GM12892 (cell line): ENCODE data around the gene KCNH5.

Experiments used
- DNase-seq: peaks from one replicate; pipeline ENCODE4 v3.0.0; 2011; ENCODE audit not compliant: insufficient read length
- FAIRE-seq: peaks from 2 replicates; lab custom pipeline; 2011; peaks lifted over from hg19 to GRCh38; lab: Jason Lieb, UNC
- POLR2A ChIP-seq: IDR thresholded peaks from 2 replicates; pipeline ENCODE4 v1.6.1; 2011; ENCODE audit warnings: low read depth, low read length, control low read depth
- POLR2AphosphoS5 ChIP-seq: IDR thresholded peaks from 2 replicates; pipeline ENCODE4 v1.6.1; 2011; ENCODE audit warnings: low read depth, low read length, control low read depth
- TAF1 ChIP-seq: IDR thresholded peaks from 2 replicates; pipeline ENCODE4 v1.6.1; 2011; ENCODE audit warnings: low read depth, mild to moderate bottlenecking, control low read depth, low read length, borderline replicate concordance

Gene KCNH5

DNA sequence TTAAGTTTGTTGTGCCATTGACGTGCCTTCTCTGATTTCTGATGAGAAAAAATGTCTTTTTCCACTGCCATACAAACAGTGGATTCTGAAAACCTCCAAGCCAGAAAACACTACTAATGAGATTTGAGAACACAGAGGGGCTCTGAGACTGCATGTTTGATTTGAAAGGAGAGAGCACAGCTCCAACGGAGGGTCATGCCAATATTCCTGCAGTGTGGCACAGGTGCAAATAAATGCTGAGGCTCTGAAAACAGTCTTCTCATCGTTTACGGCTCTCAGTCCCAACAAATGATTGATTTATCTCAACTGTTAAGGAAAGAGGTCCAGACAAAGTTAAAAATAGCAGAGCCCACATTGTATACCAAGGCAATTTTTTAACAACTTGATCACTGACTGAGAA is 128.7 kb downstream of the KCNH5 start:
- FAIRE-seq (no peak), DNase-seq (no peak)
- TF ChIP-seq TAF1 (no peak), POLR2AphosphoS5 (no peak)

- TF ChIP-seq POLR2AphosphoS5 (no peak), POLR2A (no peak), TAF1 (no peak)
- FAIRE-seq (no peak), DNase-seq (no peak)
Observed at GRCh38 chr14:62914873-62915272, 130.4 kb downstream of the KCNH5 start.

DNA sequence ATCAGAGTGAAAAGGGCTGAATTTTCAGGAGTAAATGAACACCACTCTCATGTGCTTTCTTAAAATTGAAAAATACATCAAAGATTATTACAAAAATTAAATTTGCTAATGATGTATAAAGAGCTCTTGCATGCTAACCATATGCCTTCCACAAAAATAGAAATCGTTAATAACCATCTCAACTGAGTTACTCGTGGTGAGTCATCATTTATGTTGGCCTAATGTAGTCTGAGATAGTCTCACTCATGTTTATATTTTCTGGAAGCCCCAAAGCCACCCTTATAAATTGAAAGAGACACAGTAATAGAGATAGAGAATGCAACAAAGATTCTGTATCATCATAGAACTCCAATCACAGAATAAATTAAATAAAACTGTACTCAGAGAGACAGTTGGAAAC is 131.2 kb downstream of the KCNH5 start:
- no peak for DNase-seq
- TF ChIP-seq TAF1 (no peak), POLR2A (no peak), POLR2AphosphoS5 (no peak)
- no peak for FAIRE-seq

DNA sequence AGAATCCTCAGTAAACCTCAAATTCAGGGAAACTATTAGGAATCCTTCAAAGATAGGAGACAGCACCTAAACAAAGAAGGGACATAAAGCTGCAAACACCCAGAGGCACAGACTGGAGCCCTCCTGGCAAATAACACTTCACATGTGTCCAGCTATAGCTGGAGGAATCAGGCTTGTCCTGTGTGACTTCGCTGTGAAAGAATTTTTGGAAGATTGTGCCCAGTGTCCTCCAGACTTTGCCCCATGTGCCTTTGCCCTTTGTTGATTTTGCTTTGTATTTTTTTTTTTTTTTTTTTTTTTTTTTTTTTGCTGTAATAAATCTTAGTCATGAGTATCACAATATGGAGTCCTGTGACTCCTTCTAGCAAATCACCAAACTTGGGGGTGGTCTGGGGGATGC is 136.8 kb downstream of the KCNH5 start:
- no peak for DNase-seq
- no peak for TF ChIP-seq TAF1
- no peak for TF ChIP-seq POLR2AphosphoS5
- no peak for TF ChIP-seq POLR2A
- FAIRE-seq = no peak

- no peak for TF ChIP-seq POLR2A
- no peak for TF ChIP-seq TAF1
- no peak for TF ChIP-seq POLR2AphosphoS5
- no peak for DNase-seq
- no peak for FAIRE-seq
Observed at GRCh38 chr14:62905566-62905965, 139.7 kb downstream of the KCNH5 start.

GRCh38 chr14:62897771-62898170 is 147.5 kb downstream of the KCNH5 start:
- DNase-seq = no peak
- no peak for FAIRE-seq
- TF ChIP-seq TAF1 (no peak), POLR2AphosphoS5 (no peak), POLR2A (no peak)

GRCh38 chr14:62896932-62897456 is 148.3 kb downstream of the KCNH5 start:
- no peak for DNase-seq
- no peak for FAIRE-seq
- TF ChIP-seq POLR2AphosphoS5 (no peak), TAF1 (no peak), POLR2A (no peak)

GRCh38 chr14:62894736-62895135 is 150.5 kb downstream of the KCNH5 start:
- no peak for FAIRE-seq
- no peak for DNase-seq
- TF ChIP-seq POLR2A (no peak), TAF1 (no peak), POLR2AphosphoS5 (no peak)

GRCh38 chr14:62889364-62889763 is 155.9 kb downstream of the KCNH5 start:
- TF ChIP-seq TAF1 (no peak), POLR2AphosphoS5 (no peak)
- FAIRE-seq = no peak
- no peak for DNase-seq

- FAIRE-seq (no peak), DNase-seq (no peak)
- no peak for TF ChIP-seq POLR2AphosphoS5
- TF ChIP-seq POLR2A = no peak
- no peak for TF ChIP-seq TAF1
Observed at GRCh38 chr14:62886461-62886860, 158.8 kb downstream of the KCNH5 start.

DNA sequence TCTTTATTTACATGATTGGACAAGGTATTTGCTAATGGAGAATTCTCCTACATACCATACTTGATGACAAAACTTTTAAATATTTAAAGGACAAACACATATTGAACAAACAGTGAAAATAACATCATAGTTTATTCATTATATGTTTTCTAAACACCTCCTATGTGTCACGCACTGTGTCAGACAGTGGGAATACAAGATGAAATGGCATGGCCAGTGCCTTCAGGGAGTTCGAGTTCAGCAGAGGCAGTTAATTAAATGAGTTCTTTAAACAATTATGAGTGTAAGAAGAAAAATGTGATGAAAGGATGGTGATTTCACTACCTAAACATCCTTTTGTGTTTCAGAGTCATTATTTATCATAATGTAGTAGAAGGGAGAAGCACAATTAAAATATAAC is 159.8 kb downstream of the KCNH5 start:
- DNase-seq (no peak), FAIRE-seq (no peak)
- TF ChIP-seq TAF1 = no peak
- TF ChIP-seq POLR2AphosphoS5 = no peak
- TF ChIP-seq POLR2A = no peak

DNA sequence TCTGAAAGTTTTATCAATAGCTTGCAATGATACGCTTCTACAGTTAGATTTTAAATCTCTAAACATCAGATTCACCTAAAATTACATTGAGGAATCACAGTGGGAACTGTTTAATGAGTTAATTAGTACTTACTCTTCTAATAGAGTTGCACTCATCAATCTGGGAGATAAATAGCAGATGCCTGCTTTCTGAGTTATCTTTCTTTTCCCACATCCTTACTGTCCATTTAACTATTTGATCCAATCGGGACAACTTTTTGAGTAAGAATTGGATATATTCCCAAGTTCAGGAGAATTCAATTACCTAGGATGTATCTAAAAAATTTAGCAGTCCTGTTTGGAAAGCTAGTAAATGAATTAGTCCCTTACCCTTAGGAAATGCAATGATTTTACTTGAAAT is 162.3 kb downstream of the KCNH5 start:
- no peak for FAIRE-seq
- TF ChIP-seq POLR2AphosphoS5 (no peak), POLR2A (no peak), TAF1 (no peak)

DNA sequence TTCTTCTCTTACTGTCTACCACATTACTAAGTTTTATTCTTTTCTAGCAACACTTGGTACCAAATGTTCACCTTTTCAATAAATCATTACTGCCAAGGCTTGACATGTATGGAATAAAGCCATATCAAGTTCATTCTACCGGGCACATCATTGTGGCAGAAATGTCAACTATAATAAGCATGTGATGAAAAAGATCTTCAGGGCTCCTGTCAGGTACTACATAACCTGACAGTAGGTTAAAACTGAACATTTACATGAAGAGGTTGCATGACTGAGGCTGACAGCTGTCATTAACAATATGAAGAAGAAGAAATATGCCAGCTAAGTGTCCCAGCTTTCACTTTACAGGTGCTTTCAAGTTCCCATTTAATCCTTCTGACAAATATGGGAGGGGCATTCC is 178.9 kb downstream of the KCNH5 start:
- no peak for FAIRE-seq
- DNase-seq = no peak
- TF ChIP-seq TAF1 = no peak
- no peak for TF ChIP-seq POLR2AphosphoS5
- no peak for TF ChIP-seq POLR2A

More for the DNA sequence above, 162.3 kb downstream of the KCNH5 start:
- no peak for DNase-seq
